DMS153 treated with DMSO at 0.1 percent for 48 hours (cell line): ENCODE data around the gene NXNL1.

Experiments
- DNase-seq: peaks from one replicate; lab custom pipeline; 2025; ENCODE audit not compliant: unreplicated experiment; lab: John Stamatoyannopoulos, UW

Gene NXNL1

DNA sequence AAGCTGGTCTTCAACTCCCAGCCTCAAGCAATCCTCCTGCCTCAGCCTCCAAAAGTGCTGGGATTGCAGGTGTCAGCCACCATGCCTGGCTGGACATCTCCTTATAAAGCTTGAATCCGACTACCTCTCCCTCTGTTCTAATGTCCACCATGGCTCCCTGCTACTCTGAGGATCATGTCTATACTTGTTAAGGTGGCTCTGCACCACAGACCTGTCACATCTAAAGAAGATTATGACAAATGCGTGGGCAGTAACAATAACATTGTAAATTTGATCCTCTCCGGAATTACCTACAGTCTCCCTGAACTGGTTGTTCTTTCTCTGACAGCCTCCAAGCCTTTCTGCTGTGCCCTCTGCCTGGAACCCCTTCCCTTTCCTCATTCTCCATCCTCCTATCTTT lies 1.8 kb downstream of the NXNL1 start:
- no peak for DNase-seq

GRCh38 chr19:17457616-17458015 lies 3.1 kb downstream of the NXNL1 start:
- DNase-seq = no peak

- DNase-seq = no peak
Observed at GRCh38 chr19:17456127-17456526, 4.6 kb downstream of the NXNL1 start.

GRCh38 chr19:17455308-17456123 lies 5.2 kb downstream of the NXNL1 start:
- no peak for DNase-seq

- DNase-seq = no peak
Observed at GRCh38 chr19:17454576-17455071, 6.1 kb downstream of the NXNL1 start.

GRCh38 chr19:17451820-17452219 lies 8.9 kb downstream of the NXNL1 start:
- DNase-seq = no peak

GRCh38 chr19:17450264-17451075 lies 10.3 kb downstream of the NXNL1 start:
- DNase-seq = no peak

DNA sequence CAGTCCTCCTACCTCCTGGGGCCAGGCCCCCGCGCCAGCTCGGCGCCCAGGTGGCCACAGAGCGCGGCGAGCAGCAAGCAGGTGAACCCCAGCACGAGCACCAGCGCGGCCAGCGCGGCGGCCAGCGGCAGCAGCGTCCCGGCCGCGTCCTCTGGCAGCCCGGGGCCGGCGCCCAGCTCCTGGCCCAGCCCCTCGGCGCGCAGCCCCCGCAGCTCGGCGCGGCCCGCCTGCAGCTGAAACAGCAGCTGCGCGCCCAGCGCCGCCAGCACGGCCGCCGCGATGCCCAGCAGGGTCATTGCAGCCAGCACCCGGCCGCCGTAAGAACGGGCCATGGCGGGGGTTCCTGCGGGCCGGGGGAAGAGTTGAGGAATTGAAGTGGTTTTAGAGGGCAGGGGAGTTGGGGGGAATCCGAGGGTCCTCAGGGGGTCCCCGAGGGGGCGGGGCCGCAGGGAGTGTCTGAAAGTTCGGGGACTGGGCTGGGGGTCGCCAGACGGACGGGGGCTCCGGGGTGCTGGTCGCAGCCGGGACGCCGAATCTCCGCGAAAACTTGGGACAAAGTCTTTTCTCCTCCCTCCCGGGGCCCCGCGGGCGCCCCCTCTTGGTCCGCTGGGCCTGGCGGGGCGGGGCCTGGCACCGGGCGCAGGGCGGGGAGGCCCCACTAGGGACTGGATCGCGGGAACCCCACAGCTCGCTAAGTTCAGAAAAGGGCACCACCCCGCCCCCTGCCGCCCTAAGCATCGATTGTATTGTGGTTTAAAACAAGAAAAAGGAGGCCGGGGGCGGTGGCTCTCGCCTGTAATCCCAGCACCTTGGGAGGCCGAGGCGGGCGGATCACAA lies 12.4 kb downstream of the NXNL1 start, which contains the start of gene TMEM221:
Gene TMEM221, minus strand, starts transcription at position 538 of the 837 bp plus-strand sequence. Its CDS starts 206 bp downstream, at position 332.
- DNase-seq = no peak

DNA sequence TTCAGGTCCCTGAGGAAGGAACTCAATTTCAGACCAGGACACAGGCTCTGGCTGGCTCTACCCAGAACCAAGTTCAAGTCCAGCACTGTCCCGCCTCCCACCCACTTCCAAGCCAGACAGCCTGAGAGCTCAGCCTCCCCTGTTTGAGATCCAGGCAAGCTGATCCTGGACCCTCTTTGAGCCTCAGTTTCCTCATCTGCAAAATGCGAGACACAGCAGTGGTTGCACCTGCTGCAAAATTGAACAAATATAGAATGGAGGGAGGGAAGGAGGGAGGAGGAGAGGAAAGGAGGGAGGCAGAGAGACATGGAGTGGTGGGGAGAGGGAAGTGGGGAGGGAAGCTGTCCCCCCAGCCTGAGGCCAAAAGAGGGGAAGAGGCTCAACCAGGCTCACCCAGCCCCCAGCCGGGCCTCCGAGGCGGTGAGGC lies 13.0 kb downstream of the NXNL1 start:
- DNase-seq = no peak

DNA sequence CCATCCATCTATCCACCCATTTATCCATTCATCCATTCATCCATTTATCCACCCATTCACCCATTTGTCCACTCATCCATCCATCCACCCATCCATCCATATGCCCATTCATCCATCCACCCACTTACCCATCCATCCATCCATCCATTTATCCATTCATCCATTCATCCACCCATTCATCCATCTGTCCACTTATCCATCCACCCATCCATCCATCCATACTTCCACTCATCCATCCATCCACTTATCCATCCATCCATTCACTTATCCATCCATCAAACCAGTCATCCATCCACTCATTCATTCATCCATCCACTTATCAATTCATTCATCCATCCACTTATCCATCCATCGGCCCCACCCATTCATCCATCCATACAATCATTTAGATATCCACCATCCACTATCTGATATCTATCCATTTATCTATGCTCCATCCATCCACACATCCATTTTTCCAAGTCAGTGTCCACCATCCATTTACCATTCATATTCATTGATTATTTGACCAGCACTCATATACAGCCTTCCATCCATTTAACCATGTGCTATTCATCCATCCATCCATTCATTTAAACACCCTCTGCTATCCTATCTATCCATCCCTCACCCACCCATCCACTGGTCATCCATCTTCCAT lies 15.1 kb downstream of the NXNL1 start:
- DNase-seq = no peak

DNA sequence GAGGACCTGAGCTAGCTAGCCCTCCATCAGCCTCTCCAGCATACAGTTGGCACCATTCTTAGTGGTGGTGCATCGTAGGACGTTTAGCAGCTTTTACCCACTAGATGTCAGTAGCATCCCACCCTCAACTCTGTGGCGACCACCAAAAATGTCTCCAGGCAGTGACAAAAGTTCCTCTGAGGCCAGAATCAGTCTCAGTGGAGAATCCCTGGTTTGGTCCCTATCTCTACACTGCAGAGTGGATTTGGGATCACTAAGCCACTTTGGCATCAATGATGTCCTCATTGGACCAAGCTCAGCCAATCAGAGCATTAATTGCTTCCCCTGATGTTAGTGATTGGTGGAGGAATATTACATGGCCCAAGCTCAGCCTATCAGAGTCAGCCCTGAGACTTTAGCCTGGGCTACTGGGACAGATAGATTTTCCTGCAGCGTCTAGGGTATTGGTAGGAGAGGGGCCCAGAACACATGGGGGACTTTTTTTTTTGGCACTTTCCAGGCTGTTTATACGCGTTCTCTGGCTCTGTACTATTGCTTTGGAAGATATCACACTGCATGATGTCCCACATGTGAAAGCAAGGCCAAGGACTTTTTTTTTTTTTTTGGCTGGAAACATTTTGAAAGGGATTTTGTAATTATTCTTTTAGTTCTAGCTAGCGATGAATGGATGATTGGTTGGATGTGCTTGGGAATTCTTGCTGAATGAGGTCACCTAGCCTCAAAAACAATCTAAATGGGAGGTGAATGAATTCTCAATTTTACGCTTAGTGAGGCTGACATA lies 19.3 kb downstream of the NXNL1 start:
- DNase-seq = no peak

DNA sequence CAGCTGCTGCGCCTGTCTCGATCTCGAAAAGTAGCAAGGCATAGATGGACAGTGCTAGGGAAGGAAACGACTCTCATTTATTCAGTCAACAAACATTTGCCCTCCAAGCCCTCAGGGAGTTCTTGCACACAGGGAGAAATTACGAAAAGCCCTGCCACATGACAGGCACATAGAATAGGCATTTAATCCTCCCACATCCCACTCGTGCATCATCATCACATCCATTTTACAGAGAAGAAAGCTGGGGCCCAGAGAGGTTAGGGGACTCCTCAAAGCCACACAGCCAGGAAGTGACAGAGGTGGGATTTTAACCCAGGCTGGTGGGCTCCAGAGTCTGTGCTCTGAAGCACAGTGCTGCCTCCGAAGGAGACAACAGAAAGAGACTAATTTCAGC lies 23.9 kb downstream of the NXNL1 start:
- no peak for DNase-seq

DNA sequence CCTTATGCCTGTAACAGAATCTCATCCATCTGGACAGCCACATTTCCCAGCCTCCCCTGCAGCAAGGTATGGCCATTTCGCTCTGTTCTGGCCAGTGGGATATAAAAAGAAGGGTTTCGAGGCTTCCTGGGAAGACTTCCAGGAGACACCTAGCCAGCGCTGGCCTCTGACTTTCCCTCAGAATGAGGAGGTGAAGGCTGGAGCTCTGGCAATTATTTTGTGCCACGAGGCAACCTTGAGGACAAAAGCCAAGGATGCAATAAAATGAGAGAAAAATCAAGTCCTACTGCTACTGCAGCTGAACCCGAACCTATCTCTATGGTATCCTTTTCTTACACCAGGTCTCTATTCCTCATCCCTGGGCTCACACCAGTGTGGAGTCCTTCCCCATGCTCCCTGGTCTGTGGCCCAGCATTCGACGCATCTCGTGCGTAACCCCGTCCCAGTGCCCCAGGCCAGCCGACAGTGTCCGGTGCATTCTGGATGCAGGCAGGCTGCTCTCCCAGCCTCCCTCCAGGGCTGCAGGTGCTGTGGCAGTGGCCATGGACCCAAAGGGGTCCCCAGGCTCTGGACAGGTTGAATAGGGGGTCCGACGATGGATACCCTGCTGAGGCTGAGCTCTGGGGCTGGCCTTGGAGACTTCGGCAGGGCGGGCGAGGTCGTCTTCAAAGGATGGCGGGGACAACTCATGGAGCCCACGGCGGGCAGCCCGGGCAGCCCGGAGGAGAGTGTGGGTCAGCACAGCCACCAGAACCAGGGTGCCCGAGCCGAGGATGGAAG lies 24.4 kb downstream of the NXNL1 start:
- DNase-seq = no peak

DNA sequence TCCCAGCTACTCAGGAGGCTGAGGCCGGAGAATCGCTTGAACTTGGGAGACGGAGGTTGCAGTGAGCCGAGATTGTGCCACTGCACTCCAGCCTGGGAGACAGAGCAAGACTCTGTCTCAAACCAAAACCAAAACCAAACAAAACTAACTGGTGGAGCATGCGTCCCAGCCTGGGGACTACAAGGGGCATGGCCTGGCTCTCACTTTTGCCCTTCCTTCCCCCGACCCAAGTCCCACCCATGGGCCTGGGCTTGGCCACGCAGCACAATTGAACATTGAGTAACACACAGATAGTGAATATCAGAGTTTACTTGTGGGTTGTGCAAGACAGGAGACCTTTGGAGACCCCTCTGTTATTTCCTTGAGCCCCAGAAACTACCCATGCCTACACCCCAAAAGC lies 25.5 kb downstream of the NXNL1 start:
- no peak for DNase-seq

DNA sequence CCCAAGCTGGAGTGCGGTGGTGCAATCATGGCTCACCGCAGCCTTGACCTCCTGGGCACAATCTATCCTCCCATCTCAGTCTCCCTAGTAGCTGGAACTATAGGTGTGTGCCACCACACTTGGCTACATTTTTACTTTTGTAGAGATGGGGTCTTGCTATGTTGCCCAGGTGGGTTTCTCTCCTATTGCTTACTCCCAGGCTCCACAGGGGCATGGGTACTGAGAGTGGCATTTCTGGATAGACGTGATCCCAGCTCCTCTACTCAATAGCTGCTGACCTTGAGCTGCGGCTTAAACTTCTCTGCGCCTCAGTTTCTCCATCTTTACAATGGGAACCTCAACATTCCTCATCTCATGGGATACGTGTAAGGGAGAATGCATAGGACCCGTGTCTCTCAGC lies 29.3 kb downstream of the NXNL1 start:
- no peak for DNase-seq

DNA sequence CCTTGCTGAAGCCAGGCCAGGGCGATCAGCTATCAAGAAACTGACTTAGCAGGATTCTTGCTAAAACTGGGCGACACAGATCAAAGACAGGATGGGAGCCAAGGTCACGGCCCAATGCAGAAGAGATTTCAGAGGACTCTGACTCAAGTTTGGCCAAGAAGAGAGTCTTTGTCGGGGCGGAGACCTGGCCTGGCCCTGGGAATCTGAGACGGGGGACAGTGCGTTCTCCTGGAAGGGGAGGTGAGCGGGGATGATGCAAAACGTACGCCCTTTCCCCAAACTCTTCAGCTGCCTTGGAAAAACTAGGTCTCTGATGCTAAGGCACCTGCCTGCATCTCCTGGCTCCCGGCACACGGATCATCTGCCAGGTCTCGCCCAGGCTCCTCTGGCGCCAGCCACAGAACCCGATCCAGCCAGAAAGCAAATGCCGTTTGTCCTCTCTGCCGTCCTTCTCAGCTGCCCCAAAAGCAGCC lies 31.0 kb downstream of the NXNL1 start:
- no peak for DNase-seq

DNA sequence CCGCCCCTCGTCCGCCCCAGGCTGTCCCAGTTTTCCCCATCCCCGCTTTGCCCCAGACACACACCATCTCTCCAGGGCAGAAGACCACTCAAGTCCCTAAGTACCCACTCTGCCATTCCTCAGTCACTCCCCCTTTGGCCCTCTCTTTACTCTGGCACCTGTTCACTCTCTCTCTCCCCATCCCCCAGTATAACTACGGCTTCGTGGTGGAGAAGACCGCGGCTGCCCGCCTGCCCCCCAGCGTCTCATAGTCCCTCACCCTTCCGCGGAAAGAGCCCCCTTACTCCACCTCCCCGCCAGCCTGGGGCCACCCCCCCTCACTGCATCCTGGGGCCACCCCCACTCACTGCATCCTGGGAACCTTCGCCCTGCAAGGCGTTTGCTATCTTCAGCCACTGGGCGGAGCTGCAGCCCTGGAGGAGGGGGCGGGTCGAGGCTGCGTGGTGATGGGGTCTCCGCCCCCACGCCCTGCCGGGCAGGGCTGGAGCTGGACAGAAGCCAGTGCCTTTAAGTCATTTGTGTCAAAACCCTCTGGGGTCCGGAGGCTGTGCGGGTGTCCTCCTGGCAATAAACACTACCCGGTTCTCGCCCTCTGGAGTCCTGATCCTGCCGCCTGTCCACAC lies 35.9 kb downstream of the NXNL1 start:
- DNase-seq = no peak

DNA sequence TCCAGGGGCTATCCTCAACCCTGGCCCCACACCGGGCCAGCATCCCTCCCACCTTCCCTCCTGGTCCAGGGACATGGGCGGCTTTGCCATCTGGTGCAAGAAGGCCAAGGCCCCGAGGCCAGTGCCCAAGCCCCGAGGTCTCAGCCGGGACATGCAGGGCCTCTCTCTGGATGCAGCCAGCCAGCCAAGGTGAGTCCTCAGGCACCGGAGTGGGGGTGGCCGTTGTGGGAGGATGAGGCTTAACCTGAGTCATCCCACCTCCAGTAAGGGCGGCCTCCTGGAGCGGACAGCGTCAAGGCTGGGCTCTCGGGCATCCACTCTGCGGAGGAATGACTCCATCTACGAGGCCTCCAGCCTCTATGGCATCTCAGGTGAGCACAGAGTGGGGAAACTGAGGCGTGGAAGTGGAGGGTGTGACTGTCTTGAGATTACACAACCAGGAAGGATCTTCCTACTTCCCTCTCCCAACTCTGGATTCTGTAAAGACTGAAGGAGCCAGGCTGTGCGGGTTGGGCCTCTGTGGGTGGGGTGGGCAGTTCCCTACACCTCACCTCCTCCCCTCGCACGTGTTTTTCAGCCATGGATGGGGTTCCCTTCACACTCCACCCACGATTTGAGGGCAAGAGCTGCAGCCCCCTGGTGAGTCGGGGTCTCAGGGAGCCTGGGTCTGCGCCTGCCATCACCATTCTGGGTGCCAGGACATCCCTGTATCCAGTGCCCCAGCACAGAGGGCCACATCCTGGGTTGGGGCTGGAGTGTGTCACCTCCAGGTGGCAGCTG lies 37.1 kb downstream of the NXNL1 start:
- no peak for DNase-seq
